HepG2 (cell line): ENCODE data around the gene FBXO33. TPM values are rescaled to one million over a fixed set of nuclear protein-coding genes. Genes with fewer than 3 reads are reported as not detected.

ENCODE experiments used
- BRCA1 ChIP-seq: sonication (generic); formaldehyde crosslinking; IDR thresholded peaks from 2 replicates; pipeline ENCODE4 v1.4.0; 2020; ENCODE audit warnings: missing genetic modification reagents
- CENPT ChIP-seq: sonication (generic); formaldehyde crosslinking; IDR thresholded peaks from 2 replicates; pipeline ENCODE4 v1.8.0; 2022; ENCODE audit warnings: low read depth, mild to moderate bottlenecking, moderate library complexity, missing genetic modification reagents
- ETV6 ChIP-seq: sonication (generic); formaldehyde crosslinking; conservative IDR thresholded peaks from 2 replicates; pipeline ENCODE4 v1.4.0; 2020; ENCODE audit warnings: missing genetic modification reagents
- FOXJ3 ChIP-seq: sonication (generic); formaldehyde crosslinking; IDR thresholded peaks from 2 replicates; pipeline ENCODE4 v1.4.0; 2020; ENCODE audit warnings: missing genetic modification reagents, mild to moderate bottlenecking, borderline replicate concordance
- MNT ChIP-seq: fragments of 450-650 bp; IDR thresholded peaks from 2 replicates; pipeline ENCODE4 v1.6.1; 2016
- NR3C1 ChIP-seq: sonication (generic); formaldehyde crosslinking; IDR thresholded peaks from 2 replicates; pipeline ENCODE4 v1.4.0; 2020; ENCODE audit warnings: missing genetic modification reagents
- POGZ ChIP-seq: sonication (generic); formaldehyde crosslinking; IDR thresholded peaks from 2 replicates; pipeline ENCODE4 v1.4.0; 2020; ENCODE audit warnings: mild to moderate bottlenecking, missing genetic modification reagents
- RNF2 ChIP-seq: fragments of 450-650 bp; conservative IDR thresholded peaks from 2 replicates; pipeline ENCODE4 v1.6.1; 2016; ENCODE audit warnings: low read depth
- ZBTB2 ChIP-seq: sonication (generic); formaldehyde crosslinking; IDR thresholded peaks from 2 replicates; pipeline ENCODE4 v1.8.0; 2022; ENCODE audit warnings: low read depth, missing genetic modification reagents
- ZBTB34 ChIP-seq: sonication (generic); formaldehyde crosslinking; IDR thresholded peaks from 2 replicates; pipeline ENCODE4 v1.8.0; 2022; ENCODE audit warnings: mild to moderate bottlenecking, missing genetic modification reagents
- ZFP90 ChIP-seq: sonication (generic); formaldehyde crosslinking; IDR thresholded peaks from 2 replicates; pipeline ENCODE4 v1.8.0; 2022; ENCODE audit warnings: missing genetic modification reagents, mild to moderate bottlenecking, inconsistent platforms, borderline replicate concordance
- ZNF564 ChIP-seq: sonication (generic); formaldehyde crosslinking; IDR thresholded peaks from 2 replicates; pipeline ENCODE4 v1.8.1; 2023; ENCODE audit warnings: mild to moderate bottlenecking, missing genetic modification reagents
- ZNF567 ChIP-seq: sonication (generic); formaldehyde crosslinking; IDR thresholded peaks from 2 replicates; pipeline ENCODE4 v1.8.1; 2023; ENCODE audit warnings: mild to moderate bottlenecking, missing genetic modification reagents, borderline replicate concordance
- ZNF7 ChIP-seq: IDR thresholded peaks from 2 replicates; pipeline ENCODE4 v1.6.1; 2016; ENCODE audit warnings: missing biosample characterization, missing genetic modification reagents
- polyA plus RNA-seq, 8 experiments: library from polyadenylated mRNA; depleted of rRNA in 3 of 8; stranded (reverse) in 7 of 8; unstranded in 1 of 8; fragments of >200 nt; fragmentation: Illumina TruSeq in 4 of 8; extraction: Trizol in 4 of 8; gene quantifications; 2 replicates each; pipeline versions ENCODE4 v1.2.1 to v1.2.3, GENCODE V29; 2011 to 2016; ENCODE audit warnings: low read depth in 4 of 8, missing spikeins in 1 of 8, mixed read lengths in 1 of 8; ENCODE audit not compliant: insufficient read depth in 1 of 8
- total RNA-seq, 5 experiments: library from RNA; depleted of rRNA; stranded (reverse); fragments of >200 nt; fragmentation: Illumina TruSeq; extraction: Trizol; gene quantifications; 2 replicates each; pipeline ENCODE4 v1.2.3, GENCODE V29; 2016; ENCODE audit warnings: low read depth in 1 of 5
- TF ChIP-seq, protein P1 (sequence below): sonication (generic); formaldehyde crosslinking; IDR thresholded peaks from 2 replicates; pipeline ENCODE4 v1.4.0; 2020; ENCODE audit warnings: missing genetic modification reagents
- TF ChIP-seq, protein P2 (sequence below): sonication (generic); formaldehyde crosslinking; IDR thresholded peaks from 2 replicates; pipeline ENCODE4 v1.8.1; 2023; ENCODE audit warnings: mild to moderate bottlenecking, moderate library complexity, missing genetic modification reagents
- TF ChIP-seq, protein P3 (sequence below): IDR thresholded peaks from 2 replicates; pipeline ENCODE4 v1.6.1; 2012; ENCODE audit warnings: inconsistent platforms

The FBXO33 gene
- total and polyA plus RNA-seq, 2 of the 13 experiments (the other 11 are each of a cell fraction or from before 2014, with no cell fraction given) = 15.5 to 16.9 TPM

DNA sequence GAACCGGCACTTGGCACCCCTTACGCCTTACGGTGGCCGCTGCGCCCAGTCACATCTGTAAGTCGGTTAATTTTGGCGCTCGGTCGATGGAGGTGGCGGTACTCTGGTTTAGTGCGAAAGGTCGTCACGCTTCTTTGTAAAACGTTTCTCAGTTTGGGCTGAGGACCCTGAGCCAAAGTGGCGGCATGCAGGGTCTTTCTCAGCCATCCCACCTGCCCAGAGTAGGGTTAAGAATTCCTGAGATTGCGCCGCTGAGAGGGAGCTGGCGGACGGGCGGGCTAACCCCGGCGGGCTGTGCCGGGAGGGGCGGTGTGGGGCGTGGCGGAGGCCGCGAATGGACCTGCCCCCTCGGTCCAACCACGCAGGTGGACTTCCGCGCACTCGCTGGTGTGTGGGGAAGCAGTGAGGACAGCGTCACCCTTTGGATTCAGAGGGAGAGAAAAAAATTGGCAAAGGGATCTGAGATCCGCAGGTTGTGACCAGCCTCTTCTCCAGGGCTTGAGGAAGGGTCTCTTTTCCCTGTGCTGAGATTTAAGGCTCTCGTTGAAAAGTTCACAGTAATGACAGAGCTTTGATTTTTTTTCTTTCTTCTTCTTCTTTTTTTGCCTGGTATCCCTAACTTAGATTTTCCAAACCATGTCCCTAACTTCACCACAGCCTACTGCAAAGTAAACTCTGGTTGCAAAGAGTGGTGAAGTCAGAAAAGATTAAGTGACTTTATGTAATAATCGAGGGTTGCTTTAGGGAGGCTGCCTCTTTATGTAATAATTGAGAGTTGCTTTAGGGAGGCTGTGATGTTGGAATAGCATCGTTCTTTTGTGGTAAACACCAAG, 602 bp upstream of the FBXO33 start (continued):
- TF ChIP-seq FOXJ3 (CRISPR knock-in tag) (peak; percentile 83; the same call in 1 of the 2 replicates), ZNF567 (CRISPR knock-in tag) (peak; percentile 93), ZNF564 (CRISPR knock-in tag) (no peak; the same call in 1 of the 2 replicates), NR3C1 (CRISPR knock-in tag) (0 out of 2 replicates have a peak, but pooled peaks have one; percentile 28), ZNF7 (peak; percentile 18; the same call in 1 of the 2 replicates), CENPT (no peak), ZBTB2 (CRISPR knock-in tag) (peak; percentile 90), ETV6 (CRISPR knock-in tag) (peak; percentile 76; the same call in 1 of the 2 replicates), RNF2 (no peak; the same call in 1 of the 2 replicates), MNT (peak; percentile 37; the same call in 1 of the 2 replicates), ZFP90 (peak; percentile 93), POGZ (peak; percentile 95), BRCA1 (CRISPR knock-in tag) (peak; percentile 91), ZBTB34 (CRISPR knock-in tag) (peak; percentile 97)
- TF ChIP-seq, protein P1, sequence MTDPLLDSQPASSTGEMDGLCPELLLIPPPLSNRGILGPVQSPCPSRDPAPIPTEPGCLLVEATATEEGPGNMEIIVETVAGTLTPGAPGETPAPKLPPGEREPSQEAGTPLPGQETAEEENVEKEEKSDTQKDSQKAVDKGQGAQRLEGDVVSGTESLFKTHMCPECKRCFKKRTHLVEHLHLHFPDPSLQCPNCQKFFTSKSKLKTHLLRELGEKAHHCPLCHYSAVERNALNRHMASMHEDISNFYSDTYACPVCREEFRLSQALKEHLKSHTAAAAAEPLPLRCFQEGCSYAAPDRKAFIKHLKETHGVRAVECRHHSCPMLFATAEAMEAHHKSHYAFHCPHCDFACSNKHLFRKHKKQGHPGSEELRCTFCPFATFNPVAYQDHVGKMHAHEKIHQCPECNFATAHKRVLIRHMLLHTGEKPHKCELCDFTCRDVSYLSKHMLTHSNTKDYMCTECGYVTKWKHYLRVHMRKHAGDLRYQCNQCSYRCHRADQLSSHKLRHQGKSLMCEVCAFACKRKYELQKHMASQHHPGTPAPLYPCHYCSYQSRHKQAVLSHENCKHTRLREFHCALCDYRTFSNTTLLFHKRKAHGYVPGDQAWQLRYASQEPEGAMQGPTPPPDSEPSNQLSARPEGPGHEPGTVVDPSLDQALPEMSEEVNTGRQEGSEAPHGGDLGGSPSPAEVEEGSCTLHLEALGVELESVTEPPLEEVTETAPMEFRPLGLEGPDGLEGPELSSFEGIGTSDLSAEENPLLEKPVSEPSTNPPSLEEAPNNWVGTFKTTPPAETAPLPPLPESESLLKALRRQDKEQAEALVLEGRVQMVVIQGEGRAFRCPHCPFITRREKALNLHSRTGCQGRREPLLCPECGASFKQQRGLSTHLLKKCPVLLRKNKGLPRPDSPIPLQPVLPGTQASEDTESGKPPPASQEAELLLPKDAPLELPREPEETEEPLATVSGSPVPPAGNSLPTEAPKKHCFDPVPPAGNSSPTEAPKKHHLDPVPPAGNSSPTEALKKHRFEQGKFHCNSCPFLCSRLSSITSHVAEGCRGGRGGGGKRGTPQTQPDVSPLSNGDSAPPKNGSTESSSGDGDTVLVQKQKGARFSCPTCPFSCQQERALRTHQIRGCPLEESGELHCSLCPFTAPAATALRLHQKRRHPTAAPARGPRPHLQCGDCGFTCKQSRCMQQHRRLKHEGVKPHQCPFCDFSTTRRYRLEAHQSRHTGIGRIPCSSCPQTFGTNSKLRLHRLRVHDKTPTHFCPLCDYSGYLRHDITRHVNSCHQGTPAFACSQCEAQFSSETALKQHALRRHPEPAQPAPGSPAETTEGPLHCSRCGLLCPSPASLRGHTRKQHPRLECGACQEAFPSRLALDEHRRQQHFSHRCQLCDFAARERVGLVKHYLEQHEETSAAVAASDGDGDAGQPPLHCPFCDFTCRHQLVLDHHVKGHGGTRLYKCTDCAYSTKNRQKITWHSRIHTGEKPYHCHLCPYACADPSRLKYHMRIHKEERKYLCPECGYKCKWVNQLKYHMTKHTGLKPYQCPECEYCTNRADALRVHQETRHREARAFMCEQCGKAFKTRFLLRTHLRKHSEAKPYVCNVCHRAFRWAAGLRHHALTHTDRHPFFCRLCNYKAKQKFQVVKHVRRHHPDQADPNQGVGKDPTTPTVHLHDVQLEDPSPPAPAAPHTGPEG (CRISPR knock-in tag) = peak; percentile 89; the same call in 1 of the 2 replicates
- TF ChIP-seq, protein P2, sequence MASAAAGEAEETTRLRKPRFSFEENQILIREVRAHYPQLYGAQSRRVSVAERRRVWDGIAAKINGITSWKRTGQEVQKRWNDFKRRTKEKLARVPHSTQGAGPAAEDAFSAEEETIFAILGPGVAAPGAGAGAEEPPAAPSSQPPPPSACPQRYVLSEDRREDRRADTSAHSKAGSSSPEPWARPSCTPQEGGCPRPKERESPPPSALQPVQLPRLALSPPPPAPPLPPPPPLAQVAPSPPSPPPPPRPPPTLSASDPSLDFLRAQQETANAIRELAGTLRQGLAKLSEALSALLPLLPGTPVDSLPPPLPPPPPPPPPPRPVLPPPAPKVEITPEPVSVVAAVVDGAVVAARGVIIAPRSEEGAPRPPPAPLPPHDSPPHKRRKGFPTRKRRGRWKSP = peak; percentile 99
- TF ChIP-seq, protein P3, sequence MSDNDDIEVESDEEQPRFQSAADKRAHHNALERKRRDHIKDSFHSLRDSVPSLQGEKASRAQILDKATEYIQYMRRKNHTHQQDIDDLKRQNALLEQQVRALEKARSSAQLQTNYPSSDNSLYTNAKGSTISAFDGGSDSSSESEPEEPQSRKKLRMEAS = no peak
